Measurements from ENCODE around the gene THOC2.
A peak's percentile ranks its signal among the peaks of the same experiment; 100 is the strongest.
"Not testable (repeated sequence)": the region's sequence is repeated elsewhere in the genome, so short reads cannot be mapped to it uniquely, and the experiment has no call there.

The THOC2 gene

GRCh38 chrX:123764967-123765871, 32.4 kb upstream of the THOC2 start:
- no peaks in the 10 kb centered on the region for H3K27me3 ChIP-seq (ENCODE audit: insufficient read depth, insufficient read length)
- H3K9ac ChIP-seq (ENCODE audit: insufficient read length, low read depth): peak overlapping the region; percentile 61
- DNase-seq (ENCODE audit: low read depth, low spot score): peak; percentile 62
- no peak for TF ChIP-seq ZNF274 (IDR thresholded peaks at IDR 0.05; ENCODE audit: low read depth, low read length)
- no peak for TF ChIP-seq YY1 (IDR thresholded peaks at IDR 0.05; ENCODE audit: insufficient read depth, insufficient read length)
- TF ChIP-seq SUZ12 (IDR thresholded peaks at IDR 0.05; ENCODE audit: extremely low read depth, insufficient read depth, insufficient read length): no peak
- peak overlapping the region; percentile 34 for H3K4me3 ChIP-seq (ENCODE audit: insufficient read length, low read depth)
- H3K36me3 ChIP-seq (ENCODE audit: insufficient read depth, insufficient read length, low read length): no peaks in the 10 kb centered on the region
- H3K9me3 ChIP-seq (ENCODE audit: insufficient read depth, low read length): no peaks in the 10 kb centered on the region
- no peaks in the 10 kb centered on the region for H3K4me1 ChIP-seq (ENCODE audit: insufficient read depth, insufficient read length)

DNA sequence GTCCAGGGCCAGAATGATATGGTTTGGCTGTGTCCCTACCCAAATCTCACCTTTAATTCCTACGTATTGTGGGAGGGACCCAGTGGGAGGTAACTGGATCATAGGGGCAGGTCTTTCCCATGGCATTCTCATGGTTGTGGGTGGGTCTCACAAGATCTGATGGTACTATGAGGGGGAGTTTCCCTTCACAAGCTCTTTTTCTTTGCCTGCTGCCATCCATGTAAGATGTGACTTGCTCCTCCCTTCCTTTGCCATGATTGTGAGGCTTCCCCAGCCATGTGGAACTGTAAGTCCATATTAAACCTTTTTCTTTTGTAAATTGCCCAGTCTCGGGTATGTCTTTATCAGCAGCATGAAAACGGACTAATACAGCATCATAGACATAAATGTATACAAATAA, 27.0 kb upstream of the THOC2 start:
- not testable (repeated sequence) for H3K9me3 ChIP-seq (ENCODE audit: insufficient read depth, low read length); H3K36me3 ChIP-seq (ENCODE audit: insufficient read depth, insufficient read length, low read length); H3K27me3 ChIP-seq (ENCODE audit: insufficient read depth, insufficient read length); H3K9ac ChIP-seq (ENCODE audit: insufficient read length, low read depth); H3K4me3 ChIP-seq (ENCODE audit: insufficient read length, low read depth); H3K4me1 ChIP-seq (ENCODE audit: insufficient read depth, insufficient read length); DNase-seq (ENCODE audit: low read depth, low spot score)

DNA sequence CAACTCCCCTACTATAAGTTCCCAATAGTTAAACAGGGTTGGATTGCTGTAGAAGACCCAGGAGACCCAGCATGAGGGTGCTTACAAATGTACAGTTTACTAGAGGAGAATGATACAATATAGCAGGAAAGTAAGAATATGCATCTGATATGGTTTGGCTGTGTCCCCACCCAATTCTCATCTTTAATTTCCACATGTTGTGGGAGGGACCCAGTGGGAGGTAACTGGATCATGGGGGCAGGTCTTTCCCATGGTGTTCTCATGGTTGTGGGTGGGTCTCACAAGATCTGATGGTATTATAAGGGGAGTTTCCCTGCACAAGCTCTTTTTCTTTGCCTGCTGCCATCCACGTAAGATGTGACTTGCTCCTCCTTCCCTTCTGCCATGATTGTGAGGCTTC, 24.9 kb upstream of the THOC2 start:
- H3K4me1 ChIP-seq (ENCODE audit: insufficient read depth, insufficient read length); H3K36me3 ChIP-seq (ENCODE audit: insufficient read depth, insufficient read length, low read length); DNase-seq (ENCODE audit: low read depth, low spot score); H3K27me3 ChIP-seq (ENCODE audit: insufficient read depth, insufficient read length); H3K4me3 ChIP-seq (ENCODE audit: insufficient read length, low read depth); H3K9me3 ChIP-seq (ENCODE audit: insufficient read depth, low read length); H3K9ac ChIP-seq (ENCODE audit: insufficient read length, low read depth): not testable (repeated sequence)

GRCh38 chrX:123756320-123756719, 23.5 kb upstream of the THOC2 start:
- Histone ChIP-seq H3K9ac (ENCODE audit: insufficient read length, low read depth) (no peak overlapping the region), H3K4me3 (ENCODE audit: insufficient read length, low read depth) (no peak overlapping the region), H3K36me3 (ENCODE audit: insufficient read depth, insufficient read length, low read length) (no peaks in the 10 kb centered on the region), H3K9me3 (ENCODE audit: insufficient read depth, low read length) (no peaks in the 10 kb centered on the region), H3K4me1 (ENCODE audit: insufficient read depth, insufficient read length) (no peaks in the 10 kb centered on the region), H3K27me3 (ENCODE audit: insufficient read depth, insufficient read length) (no peaks in the 10 kb centered on the region)
- TF ChIP-seq SUZ12 (IDR thresholded peaks at IDR 0.05; ENCODE audit: extremely low read depth, insufficient read depth, insufficient read length): no peak
- TF ChIP-seq ZNF274 (IDR thresholded peaks at IDR 0.05; ENCODE audit: low read depth, low read length): no peak
- TF ChIP-seq YY1 (IDR thresholded peaks at IDR 0.05; ENCODE audit: insufficient read depth, insufficient read length): no peak
- DNase-seq (ENCODE audit: low read depth, low spot score): no peak

- no peak overlapping the region for H3K4me3 ChIP-seq (ENCODE audit: insufficient read length, low read depth)
- no peaks in the 10 kb centered on the region for H3K27me3 ChIP-seq (ENCODE audit: insufficient read depth, insufficient read length)
- H3K9me3 ChIP-seq (ENCODE audit: insufficient read depth, low read length): no peaks in the 10 kb centered on the region
- no peak for DNase-seq (ENCODE audit: low read depth, low spot score)
- H3K36me3 ChIP-seq (ENCODE audit: insufficient read depth, insufficient read length, low read length): no peaks in the 10 kb centered on the region
- H3K9ac ChIP-seq (ENCODE audit: insufficient read length, low read depth): no peak overlapping the region
- TF ChIP-seq ZNF274 (IDR thresholded peaks at IDR 0.05; ENCODE audit: low read depth, low read length) (no peak), SUZ12 (IDR thresholded peaks at IDR 0.05; ENCODE audit: extremely low read depth, insufficient read depth, insufficient read length) (no peak), YY1 (IDR thresholded peaks at IDR 0.05; ENCODE audit: insufficient read depth, insufficient read length) (no peak)
- no peaks in the 10 kb centered on the region for H3K4me1 ChIP-seq (ENCODE audit: insufficient read depth, insufficient read length)
Observed at GRCh38 chrX:123755107-123755506, 22.3 kb upstream of the THOC2 start.

DNA sequence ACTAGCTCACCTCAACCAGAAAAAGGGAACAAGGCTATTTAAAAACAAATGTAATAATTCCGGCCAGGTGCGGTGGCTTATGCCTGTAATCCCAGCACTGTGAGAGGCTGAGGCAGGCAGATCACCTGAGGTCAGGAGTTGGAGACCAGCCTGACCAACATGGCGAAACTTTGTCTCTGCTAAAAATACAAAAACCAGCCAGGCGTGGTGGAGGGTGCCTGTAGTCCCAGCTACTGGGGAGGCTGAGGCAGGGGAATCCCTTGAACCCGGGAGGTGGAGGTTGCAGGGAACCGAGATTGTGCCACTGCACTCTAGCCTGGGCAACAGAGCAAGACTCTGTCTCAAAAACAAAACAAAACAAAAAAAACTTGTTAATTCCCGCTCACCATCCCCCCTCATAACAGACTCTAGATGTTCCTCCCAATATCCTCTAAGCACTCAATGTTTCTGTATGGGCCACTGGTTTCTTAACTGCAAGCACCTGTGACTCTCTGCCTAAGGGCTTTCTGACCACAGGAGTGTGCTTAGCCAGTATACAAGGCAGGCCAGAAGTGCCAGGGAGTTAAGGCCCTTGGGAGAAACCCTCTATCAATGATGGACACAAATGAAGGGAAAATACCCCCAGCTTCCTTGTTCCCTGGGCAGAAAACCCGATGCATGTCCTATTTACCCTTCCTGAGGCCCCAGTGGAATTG, 21.0 kb upstream of the THOC2 start:
- Histone ChIP-seq H3K4me3 (ENCODE audit: insufficient read length, low read depth) (no peak overlapping the region), H3K9me3 (ENCODE audit: insufficient read depth, low read length) (no peaks in the 10 kb centered on the region), H3K4me1 (ENCODE audit: insufficient read depth, insufficient read length) (no peaks in the 10 kb centered on the region), H3K27me3 (ENCODE audit: insufficient read depth, insufficient read length) (no peaks in the 10 kb centered on the region), H3K36me3 (ENCODE audit: insufficient read depth, insufficient read length, low read length) (no peaks in the 10 kb centered on the region), H3K9ac (ENCODE audit: insufficient read length, low read depth) (no peak overlapping the region)
- no peak for DNase-seq (ENCODE audit: low read depth, low spot score)
- TF ChIP-seq ZNF274 (IDR thresholded peaks at IDR 0.05; ENCODE audit: low read depth, low read length) (no peak), SUZ12 (IDR thresholded peaks at IDR 0.05; ENCODE audit: extremely low read depth, insufficient read depth, insufficient read length) (no peak)

GRCh38 chrX:123749643-123750042, 16.8 kb upstream of the THOC2 start:
- no peaks in the 10 kb centered on the region for H3K9me3 ChIP-seq (ENCODE audit: insufficient read depth, low read length)
- H3K4me3 ChIP-seq (ENCODE audit: insufficient read length, low read depth): no peak overlapping the region
- no peak for DNase-seq (ENCODE audit: low read depth, low spot score)
- no peaks in the 10 kb centered on the region for H3K4me1 ChIP-seq (ENCODE audit: insufficient read depth, insufficient read length)
- H3K27me3 ChIP-seq (ENCODE audit: insufficient read depth, insufficient read length): no peaks in the 10 kb centered on the region
- H3K36me3 ChIP-seq (ENCODE audit: insufficient read depth, insufficient read length, low read length): no peaks in the 10 kb centered on the region
- TF ChIP-seq ZNF274 (IDR thresholded peaks at IDR 0.05; ENCODE audit: low read depth, low read length): no peak
- no peak for TF ChIP-seq SUZ12 (IDR thresholded peaks at IDR 0.05; ENCODE audit: extremely low read depth, insufficient read depth, insufficient read length)
- no peak for TF ChIP-seq YY1 (IDR thresholded peaks at IDR 0.05; ENCODE audit: insufficient read depth, insufficient read length)
- no peak overlapping the region for H3K9ac ChIP-seq (ENCODE audit: insufficient read length, low read depth)
